HepG2 (cell line): ENCODE results near the gene LMCD1. TPM values are rescaled to one million over a fixed set of nuclear protein-coding genes. Genes with fewer than 3 reads are reported as not detected.
A peak's percentile ranks its signal among the peaks of the same experiment; 100 is the strongest.

Source experiments
- CENPT ChIP-seq: sonication (generic); formaldehyde crosslinking; IDR thresholded peaks from 2 replicates; pipeline ENCODE4 v1.8.0; 2022; ENCODE audit warnings: low read depth, mild to moderate bottlenecking, moderate library complexity, missing genetic modification reagents
- CTCF ChIP-seq: sonication (generic); formaldehyde crosslinking; IDR thresholded peaks from 2 replicates; pipeline ENCODE4 v1.5.0; 2020; ENCODE audit warnings: mild to moderate bottlenecking, missing genetic modification reagents, moderate library complexity
- ETV6 ChIP-seq: sonication (generic); formaldehyde crosslinking; conservative IDR thresholded peaks from 2 replicates; pipeline ENCODE4 v1.4.0; 2020; ENCODE audit warnings: missing genetic modification reagents
- KIAA2018 ChIP-seq: sonication (generic); formaldehyde crosslinking; IDR thresholded peaks from 2 replicates; pipeline ENCODE4 v1.5.0; 2020; ENCODE audit warnings: mild to moderate bottlenecking, missing genetic modification reagents, borderline replicate concordance
- MED8 ChIP-seq: sonication (generic); formaldehyde crosslinking; IDR thresholded peaks from 2 replicates; pipeline ENCODE4 v1.8.1; 2023; ENCODE audit warnings: mild to moderate bottlenecking, missing genetic modification reagents; ENCODE audit not compliant: insufficient replicate concordance
- RNF219 ChIP-seq: sonication (generic); formaldehyde crosslinking; IDR thresholded peaks from 2 replicates; pipeline ENCODE4 v1.5.0; 2020; ENCODE audit warnings: mild to moderate bottlenecking, missing genetic modification reagents
- RXRB ChIP-seq: IDR thresholded peaks from 2 replicates; pipeline ENCODE4 v1.6.1; 2016; ENCODE audit warnings: borderline replicate concordance, missing genetic modification reagents, missing compliant biosample characterization
- SALL1 ChIP-seq: sonication (generic); formaldehyde crosslinking; IDR thresholded peaks from 2 replicates; pipeline ENCODE4 v1.8.0; 2022; ENCODE audit warnings: mild to moderate bottlenecking, missing genetic modification reagents
- SATB2 ChIP-seq: sonication (generic); formaldehyde crosslinking; IDR thresholded peaks from 2 replicates; pipeline ENCODE4 v1.5.0; 2020; ENCODE audit warnings: missing genetic modification reagents
- SOX13 ChIP-seq, 3 experiments: fragments of 450-650 bp in 1 of 3; sonication (generic) in 1 of 3; formaldehyde crosslinking in 1 of 3; IDR thresholded peaks in 2 of 3; conservative IDR thresholded peaks in 1 of 3; 2 replicates each; pipeline versions ENCODE4 v1.5.0 to v1.6.1; 2016 to 2020; ENCODE audit warnings: antibody characterized with exemption in 1 of 3, mild to moderate bottlenecking in 1 of 3, missing compliant biosample characterization in 1 of 3, missing genetic modification reagents in 1 of 3, moderate library complexity in 1 of 3
- ZBTB3 ChIP-seq: sonication (generic); formaldehyde crosslinking; IDR thresholded peaks from 2 replicates; pipeline ENCODE4 v1.4.0; 2020; ENCODE audit warnings: low read depth, mild to moderate bottlenecking, moderate library complexity, missing genetic modification reagents, borderline replicate concordance
- ZNF251 ChIP-seq: sonication (generic); formaldehyde crosslinking; IDR thresholded peaks from 2 replicates; pipeline ENCODE4 v1.9.0; 2021; ENCODE audit warnings: mild to moderate bottlenecking, missing genetic modification reagents
- ZNF3 ChIP-seq: IDR thresholded peaks from 2 replicates; pipeline ENCODE4 v1.7.0; 2017; ENCODE audit warnings: inconsistent platforms
- ZNF589 ChIP-seq: sonication (generic); formaldehyde crosslinking; conservative IDR thresholded peaks from 2 replicates; pipeline ENCODE4 v1.8.0; 2022; ENCODE audit warnings: mild to moderate bottlenecking, moderate library complexity, missing genetic modification reagents
- ZNF598 ChIP-seq: sonication (generic); formaldehyde crosslinking; IDR thresholded peaks from 2 replicates; pipeline ENCODE4 v1.5.1; 2020; ENCODE audit warnings: mild to moderate bottlenecking, missing genetic modification reagents, borderline replicate concordance
- ZNF652 ChIP-seq: IDR thresholded peaks from 2 replicates; pipeline ENCODE4 v1.6.1; 2016; ENCODE audit warnings: low read depth, borderline replicate concordance
- ZNF703 ChIP-seq: sonication (generic); formaldehyde crosslinking; IDR thresholded peaks from 2 replicates; pipeline ENCODE4 v1.5.1; 2020; ENCODE audit warnings: missing genetic modification reagents, mild to moderate bottlenecking, moderate library complexity, borderline replicate concordance
- ZSCAN20 ChIP-seq: sonication (generic); formaldehyde crosslinking; IDR thresholded peaks from 2 replicates; pipeline ENCODE4 v1.4.0; 2020; ENCODE audit warnings: missing genetic modification reagents, mild to moderate bottlenecking, borderline replicate concordance
- polyA plus RNA-seq, 8 experiments: library from polyadenylated mRNA; depleted of rRNA in 3 of 8; stranded (reverse) in 7 of 8; unstranded in 1 of 8; fragments of >200 nt; fragmentation: Illumina TruSeq in 4 of 8; extraction: Trizol in 4 of 8; gene quantifications; 2 replicates each; pipeline versions ENCODE4 v1.2.1 to v1.2.3, GENCODE V29; 2011 to 2016; ENCODE audit warnings: low read depth in 4 of 8, missing spikeins in 1 of 8, mixed read lengths in 1 of 8; ENCODE audit not compliant: insufficient read depth in 1 of 8
- total RNA-seq, 5 experiments: library from RNA; depleted of rRNA; stranded (reverse); fragments of >200 nt; fragmentation: Illumina TruSeq; extraction: Trizol; gene quantifications; 2 replicates each; pipeline ENCODE4 v1.2.3, GENCODE V29; 2016; ENCODE audit warnings: low read depth in 1 of 5

LMCD1 gene
- total and polyA plus RNA-seq, 2 of the 13 experiments (the other 11 are each of a cell fraction or from before 2014, with no cell fraction given) = 6.2 to 7.1 TPM

GRCh38 chr3:8486936-8487335 lies 14.7 kb upstream of the LMCD1 start (continued):
- TF ChIP-seq ZNF3 (CRISPR knock-in tag) (no peak), ZBTB3 (CRISPR knock-in tag) (no peak), ZSCAN20 (CRISPR knock-in tag) (no peak), SOX13 (IDR thresholded peaks at IDR 0.05) (peak; percentile 79), SOX13 (CRISPR knock-in tag; conservative IDR thresholded peaks at IDR 0.05 in 1 of 2, IDR thresholded peaks at IDR 0.05 in 1 of 2) (peak in 1 of 2 experiments; percentile 94; a peak in 2 of 4 replicates), ZNF251 (CRISPR knock-in tag) (no peak), ETV6 (CRISPR knock-in tag) (no peak), CTCF (CRISPR knock-in tag) (no peak), ZNF703 (CRISPR knock-in tag) (no peak), SATB2 (CRISPR knock-in tag) (no peak), RXRB (CRISPR knock-in tag) (peak; percentile 74; the same call in 1 of the 2 replicates), ZNF598 (CRISPR knock-in tag) (no peak), ZNF652 (CRISPR knock-in tag) (no peak), SALL1 (CRISPR knock-in tag) (peak; percentile 68; the same call in 1 of the 2 replicates), ZNF589 (CRISPR knock-in tag) (no peak), RNF219 (CRISPR knock-in tag) (no peak), CENPT (CRISPR knock-in tag) (no peak), MED8 (no peak), KIAA2018 (no peak)
